ENCODE measurements around the gene CD38.

CD38 gene

GRCh38 chr4:15902746-15903145 is 124.6 kb downstream of the CD38 start:
- DNase-seq = no peak
